B cell (primary cell): ENCODE results near the gene ACY1. TPM values are rescaled to one million over a fixed set of nuclear protein-coding genes. Genes with fewer than 3 reads are reported as not detected.
A peak's percentile ranks its signal among the peaks of the same experiment; 100 is the strongest.

Source experiments
- ATAC-seq: fragments of 200-7000 bp; cut with Tn5 transposase; one replicate; pipeline ENCODE4 v1.10.0; 2021; ENCODE audit warnings: low read depth, mild to moderate bottlenecking, moderate number of reproducible peaks, moderate library complexity
- CTCF ChIA-PET: fragments of 350-600 bp; sonication (Branson Sonifier 250); formaldehyde crosslinking; loops from one replicate; lab custom pipeline; 2021; ENCODE audit warnings: antibody characterized with exemption, inconsistent platforms; lab: Charles Lee
- POLR2A ChIA-PET: fragments of 350-600 bp; sonication (Branson Sonifier 250); formaldehyde crosslinking; loops from one replicate; lab custom pipeline; 2021; ENCODE audit warnings: antibody characterized with exemption; lab: Charles Lee
- DNase-seq: peaks from one replicate; pipeline ENCODE4 v3.0.0; 2013
- H2AFZ ChIP-seq: 2 replicates; pipeline ENCODE4 v1.6.1; 2012; ENCODE audit warnings: mild to moderate bottlenecking, low read depth, low read length; ENCODE audit not compliant: insufficient read depth, poor library complexity, severe bottlenecking
- H3K27ac ChIP-seq, 2 donors: 1 replicate in 1 of 2; 2 replicates in 1 of 2; pipeline ENCODE4 v1.5.1; 2012 to 2013; ENCODE audit warnings: low read length in 2 of 2, mild to moderate bottlenecking in 2 of 2, moderate library complexity in 1 of 2
- H3K27me3 ChIP-seq, 4 experiments: fragments of 200-600 bp in 1 of 4; sonication (generic) in 1 of 4; replicated peaks in 1 of 4; 1 replicate in 2 of 4; 2 replicates in 2 of 4; pipeline versions ENCODE4 v1.6.1 to v1.7.0; 2013 to 2016; ENCODE audit warnings: low read length in 3 of 4, mild to moderate bottlenecking in 2 of 4, mixed read lengths in 1 of 4, moderate library complexity in 1 of 4; ENCODE audit not compliant: insufficient read depth in 4 of 4, control insufficient read depth in 3 of 4; ENCODE audit errors: control extremely low read depth in 1 of 4
- H3K36me3 ChIP-seq, 2 experiments: replicated peaks in 1 of 2; 1 replicate in 1 of 2; 2 replicates in 1 of 2; pipeline versions ENCODE4 v1.6.1 to v1.7.1; 2013; ENCODE audit warnings: low read length in 1 of 2; ENCODE audit not compliant: insufficient read depth in 2 of 2, control insufficient read depth in 1 of 2; ENCODE audit errors: control extremely low read depth in 1 of 2, extremely low read depth in 1 of 2
- H3K4me1 ChIP-seq, 2 donors: fragments of 200-600 bp in 1 of 2; sonication (generic) in 1 of 2; 1 replicate in 1 of 2; 2 replicates in 1 of 2; pipeline versions ENCODE4 v1.5.1 to v1.6.1; 2013 to 2017; ENCODE audit warnings: low read length in 2 of 2; ENCODE audit not compliant: control insufficient read depth in 2 of 2, insufficient read depth in 2 of 2
- H3K4me2 ChIP-seq: replicated peaks from 2 replicates; pipeline ENCODE3; 2012; ENCODE audit warnings: mild to moderate bottlenecking, low read depth, low read length; ENCODE audit not compliant: poor library complexity, severe bottlenecking
- H3K4me3 ChIP-seq, 5 experiments: fragments of 200-600 bp in 1 of 5; sonication (generic) in 1 of 5; 1 replicate in 3 of 5; 2 replicates in 2 of 5; pipeline versions ENCODE4 v1.5.1 to v1.7.0; 2011 to 2016; ENCODE audit warnings: low read length in 4 of 5, mild to moderate bottlenecking in 4 of 5, low read depth in 2 of 5, control low read depth in 1 of 5, moderate library complexity in 1 of 5; ENCODE audit not compliant: insufficient read depth in 1 of 5; ENCODE audit errors: control extremely low read depth in 1 of 5, extremely low read depth in 1 of 5
- H3K79me2 ChIP-seq: fragments of 200-600 bp; sonication (generic); one replicate; pipeline ENCODE4 v1.6.0; 2016; ENCODE audit warnings: low read length; ENCODE audit not compliant: control insufficient read depth, insufficient read depth
- H3K9ac ChIP-seq: fragments of 200-600 bp; sonication (generic); 2 replicates; pipeline ENCODE4 v1.6.1; 2017; ENCODE audit warnings: mild to moderate bottlenecking, low read length, moderate library complexity
- H3K9me3 ChIP-seq, 3 donors: one replicate each; pipeline versions ENCODE4 v1.6.1 to v1.7.1; 2013; ENCODE audit warnings: low read length in 2 of 3; ENCODE audit not compliant: control insufficient read depth in 2 of 3, insufficient read depth in 1 of 3; ENCODE audit errors: control extremely low read depth in 1 of 3
- H4K20me1 ChIP-seq: 2 replicates; pipeline ENCODE4 v1.6.0; 2012; ENCODE audit warnings: mild to moderate bottlenecking, low read length; ENCODE audit not compliant: insufficient read depth, control insufficient read depth, poor library complexity, severe bottlenecking
- H3K27ac Mint-ChIP-seq: one replicate; pipeline ENCODE4 v1.8.0; 2021; ENCODE audit warnings: mixed read lengths
- H3K27me3 Mint-ChIP-seq: one replicate; pipeline ENCODE4 v1.8.0; 2021; ENCODE audit warnings: mixed read lengths
- H3K4me1 Mint-ChIP-seq: one replicate; pipeline ENCODE4 v1.8.0; 2021; ENCODE audit warnings: mixed read lengths
- H3K4me3 Mint-ChIP-seq: one replicate; pipeline ENCODE4 v1.8.0; 2021; ENCODE audit warnings: mixed read lengths
- H3K9me3 Mint-ChIP-seq: one replicate; pipeline ENCODE4 v1.8.0; 2022; ENCODE audit warnings: mixed read lengths; ENCODE audit not compliant: insufficient read depth
- EZH2 ChIP-seq: IDR thresholded peaks from 2 replicates; pipeline ENCODE4 v1.6.1; 2012; ENCODE audit warnings: borderline replicate concordance, low read depth, mild to moderate bottlenecking, moderate library complexity, low read length; ENCODE audit not compliant: insufficient read depth, poor library complexity, severe bottlenecking
- WGBS: methylation state at CpG from one replicate; pipeline ENCODE4 v1.1.5; 2013; ENCODE audit warnings: missing lambda C conversion rate; ENCODE audit not compliant: insufficient coverage; 5-methylcytosine and 5-hydroxymethylcytosine counted together
- intact Hi-C: fragments of 100-400 bp; cut with micrococcal nuclease; formaldehyde crosslinking; loops from one replicate; pipeline ENCODE4 v1.10.0; 2022
- polyA plus RNA-seq: library from polyadenylated mRNA; depleted of rRNA; stranded (reverse); fragments of >200 nt; gene quantifications from 2 replicates; pipeline ENCODE4 v1.2.3, GENCODE V29; 2012
- total RNA-seq, 2 donors: library from RNA; stranded (reverse); fragments of 120-200 nt in 1 of 2; gene quantifications; 1 replicate in 1 of 2; 2 replicates in 1 of 2; pipeline versions ENCODE4 v1.2.3 to v1.2.4, GENCODE V29; 2013 to 2022
- TF ChIP-seq, protein P1 (sequence below): fragments of 200-600 bp; IDR thresholded peaks from one replicate; pipeline ENCODE4 v1.8.0; 2022; ENCODE audit warnings: antibody characterized with exemption, mild to moderate bottlenecking

ACY1 gene
- total and polyA plus RNA-seq, 2 donors (not counting 1 experiment from before 2014, with no cell fraction given) = 14.6 to 26.2 TPM

DNA sequence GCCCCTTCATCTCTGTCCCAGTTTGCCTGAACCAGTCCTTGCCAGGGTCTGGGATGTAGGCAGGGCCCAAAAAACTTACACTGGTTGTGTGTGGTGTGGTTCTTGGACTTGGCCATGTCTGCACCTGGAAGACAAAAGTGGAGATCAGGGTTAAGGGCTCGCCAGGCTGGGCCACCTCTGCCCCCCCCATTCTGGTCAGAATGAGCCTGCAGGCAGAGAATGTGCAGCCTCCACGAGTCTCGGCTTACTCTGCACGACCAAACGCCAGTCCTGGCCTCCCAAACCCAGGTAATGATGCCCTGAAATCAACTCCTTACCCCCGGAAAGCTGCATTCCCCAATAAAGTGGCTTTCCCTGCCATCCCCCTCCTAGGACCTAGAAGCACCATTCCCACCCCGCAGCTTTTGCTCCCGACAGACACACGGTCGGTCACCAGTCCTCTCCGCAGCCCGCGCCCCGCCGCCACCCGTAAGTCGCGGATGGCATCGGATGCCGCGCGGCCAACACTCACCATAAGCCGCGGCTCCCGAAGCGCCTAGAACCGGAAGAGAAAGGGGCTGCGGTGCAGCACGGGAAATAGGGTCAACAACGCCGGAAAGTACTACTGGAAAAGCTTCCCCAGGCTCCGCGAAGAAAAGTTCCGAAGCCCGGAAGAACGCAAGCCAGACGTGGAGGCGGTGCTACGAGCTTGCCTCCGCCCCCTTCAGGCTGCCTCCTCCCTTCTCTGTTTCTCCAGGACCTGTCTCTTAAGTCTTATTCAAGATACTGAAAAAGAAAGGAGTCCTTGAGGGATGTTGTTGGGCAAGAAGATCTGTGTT is 12.2 kb downstream of the ACY1 start, which contains the start of gene RPL29:
RPL29 (minus strand) TSS at position 550 of the 818 bp plus-strand sequence; CDS start at position 116, 434 bp downstream.
- H3K36me3 ChIP-seq = peaks cover 0 to 26% of the 10 kb centered on the region in 2 experiments
- peaks cover 6% of the 10 kb centered on the region for H3K27me3 Mint-ChIP-seq
- no peaks in the 10 kb centered on the region for H3K27me3 ChIP-seq
- peak; percentile 98 for ATAC-seq
- intact Hi-C loops = loop anchor here (1.0 to 5.0 kb wide), 7 partner anchors 12 to 541 kb away; partner anchors contain the start of genes ABHD14A, ABHD14B, ACY1 and PARP3
- H3K27ac ChIP-seq = peak within 1 kb of the TSS; percentile 87 to 91
- peak within 1 kb of the TSS; percentile 100 for H3K27ac Mint-ChIP-seq
- peak within 1 kb of the TSS; percentile 89 to 99 (median 94) for H3K4me3 ChIP-seq
- H3K9ac ChIP-seq = peak within 1 kb of the TSS; percentile 90
- peaks cover 13 to 19% of the 10 kb centered on the region in 2 donors for H3K4me1 ChIP-seq
- H3K4me2 ChIP-seq = peak within 1 kb of the TSS; percentile 88
- peaks cover 37% of the 10 kb centered on the region for H4K20me1 ChIP-seq
- H3K9me3 ChIP-seq = no peaks in the 10 kb centered on the region
- CTCF ChIA-PET = interaction anchor here (0.6 to 2.7 kb wide), 18 partner anchors 12 to 1427 kb away, joined by 3 to 25 read pairs (median 4); partner anchors contain the start of genes ABHD14A, ABHD14B, ACY1 and DUSP7
- H3K4me1 Mint-ChIP-seq = peaks cover 33% of the 10 kb centered on the region
- peak within 1 kb of the TSS; percentile 96 for H2AFZ ChIP-seq
- POLR2A ChIA-PET = interaction anchor here (0.6 to 2.5 kb wide), 11 partner anchors 9 to 537 kb away, joined by 3 to 25 read pairs (median 4); partner anchors contain the start of genes ABHD14B, ACY1, DUSP7 and PARP3
- peaks cover 17% of the 10 kb centered on the region for H3K79me2 ChIP-seq
- H3K9me3 Mint-ChIP-seq = no peaks in the 10 kb centered on the region
- peak within 1 kb of the TSS; percentile 100 for H3K4me3 Mint-ChIP-seq
- WGBS = 0% methylated on average over 33 of the region's 40 CpGs
- TF ChIP-seq, protein P1, sequence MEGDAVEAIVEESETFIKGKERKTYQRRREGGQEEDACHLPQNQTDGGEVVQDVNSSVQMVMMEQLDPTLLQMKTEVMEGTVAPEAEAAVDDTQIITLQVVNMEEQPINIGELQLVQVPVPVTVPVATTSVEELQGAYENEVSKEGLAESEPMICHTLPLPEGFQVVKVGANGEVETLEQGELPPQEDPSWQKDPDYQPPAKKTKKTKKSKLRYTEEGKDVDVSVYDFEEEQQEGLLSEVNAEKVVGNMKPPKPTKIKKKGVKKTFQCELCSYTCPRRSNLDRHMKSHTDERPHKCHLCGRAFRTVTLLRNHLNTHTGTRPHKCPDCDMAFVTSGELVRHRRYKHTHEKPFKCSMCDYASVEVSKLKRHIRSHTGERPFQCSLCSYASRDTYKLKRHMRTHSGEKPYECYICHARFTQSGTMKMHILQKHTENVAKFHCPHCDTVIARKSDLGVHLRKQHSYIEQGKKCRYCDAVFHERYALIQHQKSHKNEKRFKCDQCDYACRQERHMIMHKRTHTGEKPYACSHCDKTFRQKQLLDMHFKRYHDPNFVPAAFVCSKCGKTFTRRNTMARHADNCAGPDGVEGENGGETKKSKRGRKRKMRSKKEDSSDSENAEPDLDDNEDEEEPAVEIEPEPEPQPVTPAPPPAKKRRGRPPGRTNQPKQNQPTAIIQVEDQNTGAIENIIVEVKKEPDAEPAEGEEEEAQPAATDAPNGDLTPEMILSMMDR = no peak
- TF ChIP-seq EZH2 = no peak
- peak; percentile 95 for DNase-seq
